ENCODE measurements around the gene ZBTB7C. TPM values are rescaled to one million over a fixed set of nuclear protein-coding genes. Genes with fewer than 3 reads are reported as not detected.
A peak's percentile ranks its signal among the peaks of the same experiment; 100 is the strongest.

ZBTB7C gene
- total RNA-seq, 1 donor from 2014 or later: 2.6 TPM

GRCh38 chr18:48422947-48423378 lies 13.8 kb upstream of the ZBTB7C start:
- intact Hi-C loops (cut with DNase I): no loop called here
- DNase-seq (no peak), ATAC-seq (ENCODE audit: poor library complexity) (no peak)

- DNase-seq: no peak
- ATAC-seq (ENCODE audit: poor library complexity): no peak
- intact Hi-C loops (cut with DNase I): no loop called here
These were observed 10.3 kb upstream of the ZBTB7C start for GRCh38 chr18:48419277-48420022.

GRCh38 chr18:48418539-48419276 lies 9.5 kb upstream of the ZBTB7C start:
- intact Hi-C loops (cut with DNase I): no loop called here
- no peak for DNase-seq
- peak; percentile 61 for ATAC-seq (ENCODE audit: poor library complexity)

GRCh38 chr18:48417985-48418384 lies 8.8 kb upstream of the ZBTB7C start:
- DNase-seq (no peak), ATAC-seq (ENCODE audit: poor library complexity) (no peak)
- intact Hi-C loops (cut with DNase I): no loop called here

- intact Hi-C loops (cut with DNase I): no loop called here
- no peak for DNase-seq
- ATAC-seq (ENCODE audit: poor library complexity): no peak
These were observed 4.2 kb upstream of the ZBTB7C start for GRCh38 chr18:48413342-48413741.

DNA sequence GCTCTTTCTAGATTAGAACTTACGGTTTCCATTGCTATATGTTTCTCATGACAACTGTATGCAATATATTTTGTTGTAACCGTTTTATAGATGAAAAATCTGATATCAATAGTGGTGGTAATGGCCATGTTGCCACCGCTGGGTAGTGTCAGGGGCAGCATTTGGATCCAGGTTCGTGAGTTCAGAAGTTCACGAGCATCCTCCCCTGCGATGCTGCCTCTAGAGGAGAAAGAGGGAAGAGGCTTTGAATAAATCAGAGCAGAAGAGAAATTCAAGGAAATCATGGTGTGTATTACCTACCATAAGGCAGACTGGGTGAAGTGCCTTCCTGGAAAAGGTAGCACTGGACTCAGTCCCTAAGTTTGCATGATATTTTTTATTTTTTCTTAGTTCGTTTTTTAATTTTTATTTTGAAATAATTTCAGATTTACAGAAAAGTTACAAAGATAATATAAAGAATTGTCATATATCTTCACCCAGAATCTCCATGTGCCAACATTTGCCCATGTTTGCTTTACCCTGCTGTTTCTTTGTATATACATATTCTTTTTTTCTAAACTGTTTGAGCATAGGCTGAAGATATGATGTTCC lies 3.3 kb upstream of the ZBTB7C start:
- ATAC-seq (ENCODE audit: poor library complexity) (no peak), DNase-seq (no peak)
- intact Hi-C loops (cut with DNase I): no loop called here

DNA sequence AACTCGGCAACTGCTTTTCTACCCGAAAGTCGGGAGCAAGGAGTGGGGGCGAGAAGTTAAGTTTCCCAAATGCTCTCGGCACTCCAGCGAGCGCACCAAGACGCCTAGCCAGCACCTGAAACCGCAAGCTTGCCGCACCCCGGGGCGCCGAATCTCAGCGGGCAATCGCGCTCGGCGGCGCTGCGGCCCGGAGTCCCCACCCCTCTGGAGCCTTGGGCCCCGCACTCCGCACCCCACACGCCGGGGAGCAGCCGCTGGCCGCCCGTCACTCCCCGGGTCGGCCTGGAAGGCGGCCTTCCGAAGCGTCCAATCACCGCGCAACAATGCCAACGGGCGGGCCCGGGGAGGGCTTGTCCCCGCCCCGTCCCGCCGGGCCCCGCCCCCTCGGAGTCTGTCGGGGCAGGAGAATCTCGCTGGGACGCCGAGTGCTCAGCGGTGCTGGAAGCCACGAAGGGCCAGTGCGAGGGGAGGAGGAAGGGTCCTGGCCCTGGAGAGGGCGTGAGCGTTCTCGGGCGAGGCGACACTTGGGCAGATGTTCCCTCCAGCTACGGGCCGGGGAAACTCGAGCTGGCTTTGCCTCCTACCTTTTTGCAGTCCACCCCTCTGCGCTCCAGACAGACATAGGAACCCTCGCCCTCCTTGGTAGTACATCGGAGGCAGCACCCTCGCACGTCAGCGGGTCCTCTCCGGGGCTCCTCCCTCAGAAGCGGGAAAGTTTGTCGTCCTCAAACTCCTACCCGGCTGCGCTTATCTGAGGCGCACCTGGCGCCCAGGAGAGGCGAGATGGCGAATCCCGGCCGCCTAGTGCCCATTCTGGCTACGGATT lies 1.1 kb upstream of the ZBTB7C start:
- intact Hi-C loops (cut with DNase I): no loop called here
- ATAC-seq (ENCODE audit: poor library complexity) (peak; percentile 99), DNase-seq (peak; percentile 95)

- peak; percentile 72 for DNase-seq
- intact Hi-C loops (cut with DNase I): no loop called here
- ATAC-seq (ENCODE audit: poor library complexity): peak; percentile 68
These were observed 460 bp upstream of the ZBTB7C start for GRCh38 chr18:48409591-48410094.

GRCh38 chr18:48408111-48408726 lies 964 bp downstream of the ZBTB7C start:
- no peak for ATAC-seq (ENCODE audit: poor library complexity)
- DNase-seq: peak; percentile 58
- intact Hi-C loops (cut with DNase I): no loop called here

GRCh38 chr18:48407358-48407757 lies 1.8 kb downstream of the ZBTB7C start:
- ATAC-seq (ENCODE audit: poor library complexity) (no peak), DNase-seq (no peak)
- intact Hi-C loops (cut with DNase I): no loop called here

- ATAC-seq (ENCODE audit: poor library complexity): no peak
- no peak for DNase-seq
- intact Hi-C loops (cut with DNase I): no loop called here
These were observed 3.2 kb downstream of the ZBTB7C start for GRCh38 chr18:48405978-48406377.

- ATAC-seq (ENCODE audit: poor library complexity) (no peak), DNase-seq (no peak)
- intact Hi-C loops (cut with DNase I): no loop called here
These were observed 4.3 kb downstream of the ZBTB7C start for GRCh38 chr18:48404716-48405507.

DNA sequence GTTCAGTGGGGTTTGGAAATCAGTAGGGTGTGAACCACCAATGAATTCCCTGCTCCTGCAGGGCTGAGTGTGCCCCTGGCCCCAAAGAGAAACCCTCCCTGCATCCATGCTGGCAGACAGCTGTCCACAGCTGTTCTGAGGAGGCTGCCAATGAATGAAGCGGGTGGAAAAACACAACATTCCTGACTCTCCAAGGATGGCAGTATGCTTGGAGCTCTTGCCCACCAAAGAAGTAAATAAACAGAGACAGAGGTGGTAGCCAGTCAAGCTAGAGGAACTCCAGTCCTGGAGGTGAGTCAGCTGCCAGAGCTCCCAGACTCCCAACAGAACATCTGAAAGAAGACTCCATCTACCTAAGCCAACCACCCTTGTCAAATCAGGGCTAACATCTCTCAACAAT lies 6.2 kb downstream of the ZBTB7C start:
- ATAC-seq (ENCODE audit: poor library complexity) (peak; percentile 48), DNase-seq (no peak)
- intact Hi-C loops (cut with DNase I): no loop called here

GRCh38 chr18:48399303-48400075 lies 9.7 kb downstream of the ZBTB7C start:
- ATAC-seq (ENCODE audit: poor library complexity) (no peak), DNase-seq (no peak)
- intact Hi-C loops (cut with DNase I): no loop called here

- DNase-seq (no peak), ATAC-seq (ENCODE audit: poor library complexity) (no peak)
- intact Hi-C loops (cut with DNase I): no loop called here
These were observed 11.1 kb downstream of the ZBTB7C start for GRCh38 chr18:48398074-48398473.

DNA sequence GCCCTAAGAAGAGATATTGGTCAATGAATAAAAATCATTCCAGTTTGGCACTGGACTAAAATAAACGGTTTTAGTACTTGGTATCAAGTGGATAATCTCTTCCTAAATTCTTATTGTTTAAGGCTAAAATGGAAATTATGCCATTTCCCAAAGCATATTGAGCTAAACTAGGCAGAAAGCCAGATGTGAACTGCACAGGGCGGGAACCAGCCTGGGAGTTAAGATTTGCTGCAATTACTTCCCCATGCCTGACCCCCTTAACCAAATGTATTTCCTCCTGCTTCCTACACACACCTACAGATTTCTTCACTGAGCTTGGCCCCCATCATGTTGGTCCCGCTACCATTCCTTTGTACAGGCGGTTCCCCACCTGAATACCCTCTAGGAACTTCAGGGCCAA lies 12.2 kb downstream of the ZBTB7C start:
- DNase-seq (no peak), ATAC-seq (ENCODE audit: poor library complexity) (no peak)
- intact Hi-C loops (cut with DNase I): no loop called here

GRCh38 chr18:48396561-48396960 lies 12.6 kb downstream of the ZBTB7C start:
- intact Hi-C loops (cut with DNase I): no loop called here
- no peak for ATAC-seq (ENCODE audit: poor library complexity)
- DNase-seq: no peak

Data from Right ventricle myocardium superior (tissue), 1 donor.